Measurements from ENCODE around the gene SYP.

Gene SYP

GRCh38 chrX:49187028-49187394 lies 13.0 kb downstream of the SYP start:
- no peak for DNase-seq (ENCODE audit: low read depth)
- no peak overlapping the region for H3K4me3 ChIP-seq (replicated peaks; ENCODE audit: low read depth, low read length)
- no peak for TF ChIP-seq CTCF (IDR thresholded peaks at IDR 0.05; ENCODE audit: low read length, missing control alignments)

GRCh38 chrX:49186125-49187027 lies 13.6 kb downstream of the SYP start, which contains the start of gene PRICKLE3:
Gene PRICKLE3 (minus strand): TSS chrX:49186373. CDS start chrX:49186297, 76 bp downstream.
- no peak for TF ChIP-seq CTCF (IDR thresholded peaks at IDR 0.05; ENCODE audit: low read length, missing control alignments)
- peak; percentile 46 for DNase-seq (ENCODE audit: low read depth)
- peak within 1 kb of the TSS; percentile 69 for H3K4me3 ChIP-seq (replicated peaks; ENCODE audit: low read depth, low read length)

GRCh38 chrX:49184294-49185281 lies 15.4 kb downstream of the SYP start:
- peak overlapping the region; percentile 69 for H3K4me3 ChIP-seq (replicated peaks; ENCODE audit: low read depth, low read length)
- peak; percentile 91 for DNase-seq (ENCODE audit: low read depth)
- TF ChIP-seq CTCF (IDR thresholded peaks at IDR 0.05; ENCODE audit: low read length, missing control alignments), result no peak

GRCh38 chrX:49183701-49184281 lies 16.2 kb downstream of the SYP start:
- H3K4me3 ChIP-seq (replicated peaks; ENCODE audit: low read depth, low read length), result peak overlapping the region; percentile 27
- DNase-seq (ENCODE audit: low read depth), result no peak
- no peak for TF ChIP-seq CTCF (IDR thresholded peaks at IDR 0.05; ENCODE audit: low read length, missing control alignments)

GRCh38 chrX:49179358-49179757 lies 20.6 kb downstream of the SYP start:
- H3K4me3 ChIP-seq (replicated peaks; ENCODE audit: low read depth, low read length), result no peak overlapping the region
- DNase-seq (ENCODE audit: low read depth), result no peak
- TF ChIP-seq CTCF (IDR thresholded peaks at IDR 0.05; ENCODE audit: low read length, missing control alignments), result no peak

GRCh38 chrX:49178537-49178936 lies 21.5 kb downstream of the SYP start:
- no peak for TF ChIP-seq CTCF (IDR thresholded peaks at IDR 0.05; ENCODE audit: low read length, missing control alignments)
- H3K4me3 ChIP-seq (replicated peaks; ENCODE audit: low read depth, low read length), result no peak overlapping the region
- no peak for DNase-seq (ENCODE audit: low read depth)
